SK-N-SH (cell line): ENCODE measurements around the gene TARBP1. TPM values are rescaled to one million over a fixed set of nuclear protein-coding genes. Genes with fewer than 3 reads are reported as not detected.
"Not testable (repeated sequence)": the region's sequence is repeated elsewhere in the genome, so short reads cannot be mapped to it uniquely, and the experiment has no call there.

Experiments
- CTCF ChIA-PET: fragments of 300-600, 350-600 bp; formaldehyde crosslinking; extraction: SDS; loops from one replicate; lab custom pipeline; 2021; lab: Yijun Ruan, JAX
- POLR2A ChIA-PET: fragments of 350-600 bp; sonication (Branson Sonifier 250); formaldehyde crosslinking; extraction: SDS; loops from one replicate; lab custom pipeline; 2020; ENCODE audit warnings: antibody characterized with exemption, inconsistent platforms; lab: Yijun Ruan, JAX
- DNase-seq: peaks from one replicate; pipeline ENCODE4 v3.0.0; 2012
- H2AFZ ChIP-seq: fragments of 200-600 bp; sonication (generic); 2 replicates; pipeline ENCODE4 v1.8.1; 2016; ENCODE audit warnings: antibody characterized with exemption, mild to moderate bottlenecking, low read depth
- H3F3A ChIP-seq: fragments of 200-600 bp; sonication (generic); replicated peaks from 2 replicates; pipeline ENCODE3; 2016; ENCODE audit warnings: antibody characterized with exemption, mild to moderate bottlenecking; ENCODE audit not compliant: insufficient read depth
- H3K27ac ChIP-seq, 2 experiments: fragments of 200-500 bp in 1 of 2; fragments of 200-600 bp in 1 of 2; sonication (Bioruptor generic) in 1 of 2; sonication (generic), shearing (Covaris generic) in 1 of 2; 2 replicates each; pipeline versions ENCODE4 v1.5.1 to v1.6.1; 2014 to 2016; ENCODE audit warnings: low read depth in 2 of 2, inconsistent platforms in 1 of 2, low read length in 1 of 2, mild to moderate bottlenecking in 1 of 2, mixed read lengths in 1 of 2
- H3K27me3 ChIP-seq: fragments of 200-600 bp; sonication (generic), shearing (Covaris generic); 2 replicates; pipeline ENCODE4 v1.6.1; 2016; ENCODE audit warnings: mixed run types; ENCODE audit not compliant: insufficient read depth
- H3K36me3 ChIP-seq, 2 experiments: fragments of 200-500 bp in 1 of 2; fragments of 200-600 bp in 1 of 2; sonication (Bioruptor generic) in 1 of 2; sonication (generic) in 1 of 2; replicated peaks in 1 of 2; 2 replicates each; pipeline versions ENCODE3 to v1.5.1; 2014 to 2016; ENCODE audit warnings: low read length in 1 of 2, mild to moderate bottlenecking in 1 of 2; ENCODE audit not compliant: insufficient read depth in 2 of 2, control insufficient read depth in 1 of 2
- H3K4me1 ChIP-seq, 2 experiments: fragments of 200-500 bp in 1 of 2; fragments of 200-600 bp in 1 of 2; sonication (Bioruptor generic) in 1 of 2; sonication (generic), shearing (Covaris generic) in 1 of 2; 2 replicates each; pipeline versions ENCODE4 v1.5.1 to v1.6.1; 2014 to 2016; ENCODE audit warnings: low read depth in 1 of 2, low read length in 1 of 2, mixed run types in 1 of 2; ENCODE audit not compliant: insufficient read depth in 2 of 2, control insufficient read depth in 1 of 2
- H3K4me2 ChIP-seq: fragments of 200-600 bp; sonication (generic), shearing (Covaris generic); 2 replicates; pipeline ENCODE4 v1.6.1; 2017; ENCODE audit warnings: mixed run types
- H3K4me3 ChIP-seq, 2 experiments: fragments of 200-500 bp in 1 of 2; fragments of 200-600 bp in 1 of 2; sonication (Bioruptor generic) in 1 of 2; sonication (generic), shearing (Covaris generic) in 1 of 2; 2 replicates each; pipeline versions ENCODE4 v1.5.1 to v1.8.1; 2014 to 2016; ENCODE audit warnings: low read depth in 2 of 2, inconsistent platforms in 1 of 2, low read length in 1 of 2, mild to moderate bottlenecking in 1 of 2, mixed read lengths in 1 of 2, moderate library complexity in 1 of 2
- H3K79me2 ChIP-seq: fragments of 200-600 bp; sonication (generic); 2 replicates; pipeline ENCODE4 v1.8.1; 2017; ENCODE audit warnings: mild to moderate bottlenecking; ENCODE audit not compliant: insufficient read depth
- H3K9ac ChIP-seq: fragments of 200-600 bp; sonication (generic); 2 replicates; pipeline ENCODE4 v1.6.1; 2017; ENCODE audit warnings: mixed run types
- H3K9me2 ChIP-seq: fragments of 200-600 bp; sonication (generic); 2 replicates; pipeline ENCODE4 v1.6.1; 2017; ENCODE audit warnings: mixed run types
- H3K9me3 ChIP-seq: fragments of 200-600 bp; sonication (generic); 2 replicates; pipeline ENCODE4 v1.6.1; 2017; ENCODE audit warnings: mixed run types, mild to moderate bottlenecking, moderate library complexity
- H4K20me1 ChIP-seq: fragments of 200-600 bp; sonication (generic); 2 replicates; pipeline ENCODE4 v1.6.1; 2017; ENCODE audit warnings: mild to moderate bottlenecking, mixed run types; ENCODE audit not compliant: insufficient read depth
- CHD2 ChIP-seq: fragments of 150-350 bp; IDR thresholded peaks from 2 replicates; pipeline ENCODE4 v1.6.1; 2018; ENCODE audit warnings: low read length; ENCODE audit not compliant: partially characterized antibody
- EP300 ChIP-seq, 2 experiments: IDR thresholded peaks; 2 replicates each; pipeline versions ENCODE4 v1.4.0 to v1.6.1; 2012; ENCODE audit warnings: borderline replicate concordance in 1 of 2, low read depth in 1 of 2, low read length in 1 of 2
- FOSL2 ChIP-seq: IDR thresholded peaks from 2 replicates; pipeline ENCODE4 v1.4.0; 2012; ENCODE audit warnings: low read depth, mild to moderate bottlenecking, moderate library complexity, borderline replicate concordance
- FOXM1 ChIP-seq: IDR thresholded peaks from 2 replicates; pipeline ENCODE4 v1.4.0; 2012; ENCODE audit warnings: low read depth, mild to moderate bottlenecking
- JUND ChIP-seq: IDR thresholded peaks from 2 replicates; pipeline ENCODE4 v1.4.0; 2012
- RAD21 ChIP-seq: IDR thresholded peaks from 2 replicates; pipeline ENCODE4 v1.6.1; 2012; ENCODE audit warnings: mild to moderate bottlenecking, low read length
- RXRA ChIP-seq: IDR thresholded peaks from 2 replicates; pipeline ENCODE4 v1.4.0; 2012; ENCODE audit warnings: low read depth, mild to moderate bottlenecking, borderline replicate concordance
- SMC3 ChIP-seq: IDR thresholded peaks from 2 replicates; pipeline ENCODE4 v1.6.1; 2012; ENCODE audit warnings: low read depth, low read length, improper control_type of control experiment
- YY1 ChIP-seq: IDR thresholded peaks from 2 replicates; pipeline ENCODE4 v1.4.0; 2012; ENCODE audit warnings: low read depth, mild to moderate bottlenecking
- WGBS: methylation state at CpG from one replicate; pipeline ENCODE4 v1.1.6; 2017; ENCODE audit warnings: low lambda C conversion rate; 5-methylcytosine and 5-hydroxymethylcytosine counted together
- polyA plus RNA-seq, 3 experiments: library from polyadenylated mRNA; depleted of rRNA; stranded (reverse); fragments of >200 nt; gene quantifications; 2 replicates each; pipeline ENCODE4 v1.2.3, GENCODE V29; 2012
- TF ChIP-seq, protein P1 (sequence below): IDR thresholded peaks from 2 replicates; pipeline ENCODE4 v1.6.1; 2012; ENCODE audit warnings: mild to moderate bottlenecking, low read depth, low read length, moderate library complexity
- TF ChIP-seq, protein P2 (sequence below): fragments of 150-350 bp; IDR thresholded peaks from 2 replicates; pipeline ENCODE4 v1.6.1; 2016; ENCODE audit warnings: mild to moderate bottlenecking, low read depth, low read length
- TF ChIP-seq, protein P3 (sequence below): fragments of 150-350 bp; IDR thresholded peaks from 2 replicates; pipeline ENCODE4 v1.6.1; 2017; ENCODE audit warnings: antibody characterized with exemption, low read length, low read depth, borderline replicate concordance

Gene TARBP1
- polyA plus RNA-seq, 1 of the 3 experiments (the other 2 are of a cell fraction), result 33.0 TPM

DNA sequence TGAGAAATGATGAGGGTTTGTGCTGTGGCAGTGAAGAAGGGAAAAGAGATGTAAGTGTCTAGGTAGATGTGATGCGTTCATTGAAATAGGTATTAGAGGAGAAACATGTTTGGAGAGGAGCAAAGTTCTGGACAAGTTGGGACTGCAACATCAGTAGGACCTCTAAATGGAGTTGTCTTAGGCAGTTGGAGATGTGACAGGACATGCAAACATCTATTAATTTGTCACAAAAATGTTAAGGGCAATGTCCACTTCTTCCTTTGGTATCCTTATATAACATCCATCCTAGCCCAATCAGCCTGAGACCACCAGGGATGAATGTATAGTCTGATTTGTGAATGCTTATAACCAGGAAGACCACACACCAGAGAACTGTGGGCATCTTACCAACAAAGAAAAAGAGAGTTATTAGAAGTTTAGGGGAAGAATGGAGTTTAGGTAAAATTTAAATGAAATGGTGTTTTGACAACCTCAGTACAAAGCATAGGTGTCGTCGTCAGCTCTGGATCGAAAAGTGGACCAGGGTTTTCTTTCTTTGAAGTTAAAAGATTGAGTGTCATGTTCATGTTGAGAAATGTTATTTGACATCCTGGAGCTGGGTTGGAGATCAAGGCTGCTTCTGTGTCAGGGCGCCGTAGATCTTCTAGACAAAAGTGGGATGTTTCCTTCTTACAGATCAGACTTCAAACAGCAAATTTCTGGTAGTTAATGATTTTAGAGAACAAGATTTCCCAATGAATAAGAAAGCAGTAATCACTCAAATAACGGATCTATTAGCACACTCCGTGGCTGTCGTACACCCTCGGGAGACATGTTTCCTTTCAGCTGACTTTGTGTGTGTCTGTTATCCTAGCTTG is 97.1 kb downstream of the TARBP1 start:
- no peak overlapping the region for H3K4me2 ChIP-seq
- DNase-seq, result no peak
- no peaks in the 10 kb centered on the region for H3K27me3 ChIP-seq
- H4K20me1 ChIP-seq, result no peaks in the 10 kb centered on the region
- H3K9ac ChIP-seq, result no peak overlapping the region
- H3K4me3 ChIP-seq, result no peak overlapping the region
- H2AFZ ChIP-seq, result no peak overlapping the region
- H3K79me2 ChIP-seq, result no peaks in the 10 kb centered on the region
- ChIA-PET CTCF (no interaction called here), POLR2A (interaction anchor here (1.0 kb wide), 1 partner anchor 711 kb away, joined by 3 read pairs; no protein-coding TSS in a partner anchor)
- H3K4me1 ChIP-seq, result no peaks in the 10 kb centered on the region
- TF ChIP-seq RAD21 (no peak), JUND (no peak), CHD2 (no peak), FOSL2 (no peak), SMC3 (no peak), YY1 (no peak), EP300 (IDR thresholded peaks at IDR 0.05; ENCODE audit: borderline replicate concordance in 1 of 2, low read depth in 1 of 2, low read length in 1 of 2) (no peak), FOXM1 (no peak), RXRA (no peak)
- TF ChIP-seq, protein P1, sequence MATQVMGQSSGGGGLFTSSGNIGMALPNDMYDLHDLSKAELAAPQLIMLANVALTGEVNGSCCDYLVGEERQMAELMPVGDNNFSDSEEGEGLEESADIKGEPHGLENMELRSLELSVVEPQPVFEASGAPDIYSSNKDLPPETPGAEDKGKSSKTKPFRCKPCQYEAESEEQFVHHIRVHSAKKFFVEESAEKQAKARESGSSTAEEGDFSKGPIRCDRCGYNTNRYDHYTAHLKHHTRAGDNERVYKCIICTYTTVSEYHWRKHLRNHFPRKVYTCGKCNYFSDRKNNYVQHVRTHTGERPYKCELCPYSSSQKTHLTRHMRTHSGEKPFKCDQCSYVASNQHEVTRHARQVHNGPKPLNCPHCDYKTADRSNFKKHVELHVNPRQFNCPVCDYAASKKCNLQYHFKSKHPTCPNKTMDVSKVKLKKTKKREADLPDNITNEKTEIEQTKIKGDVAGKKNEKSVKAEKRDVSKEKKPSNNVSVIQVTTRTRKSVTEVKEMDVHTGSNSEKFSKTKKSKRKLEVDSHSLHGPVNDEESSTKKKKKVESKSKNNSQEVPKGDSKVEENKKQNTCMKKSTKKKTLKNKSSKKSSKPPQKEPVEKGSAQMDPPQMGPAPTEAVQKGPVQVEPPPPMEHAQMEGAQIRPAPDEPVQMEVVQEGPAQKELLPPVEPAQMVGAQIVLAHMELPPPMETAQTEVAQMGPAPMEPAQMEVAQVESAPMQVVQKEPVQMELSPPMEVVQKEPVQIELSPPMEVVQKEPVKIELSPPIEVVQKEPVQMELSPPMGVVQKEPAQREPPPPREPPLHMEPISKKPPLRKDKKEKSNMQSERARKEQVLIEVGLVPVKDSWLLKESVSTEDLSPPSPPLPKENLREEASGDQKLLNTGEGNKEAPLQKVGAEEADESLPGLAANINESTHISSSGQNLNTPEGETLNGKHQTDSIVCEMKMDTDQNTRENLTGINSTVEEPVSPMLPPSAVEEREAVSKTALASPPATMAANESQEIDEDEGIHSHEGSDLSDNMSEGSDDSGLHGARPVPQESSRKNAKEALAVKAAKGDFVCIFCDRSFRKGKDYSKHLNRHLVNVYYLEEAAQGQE, result no peak
- TF ChIP-seq, protein P2, sequence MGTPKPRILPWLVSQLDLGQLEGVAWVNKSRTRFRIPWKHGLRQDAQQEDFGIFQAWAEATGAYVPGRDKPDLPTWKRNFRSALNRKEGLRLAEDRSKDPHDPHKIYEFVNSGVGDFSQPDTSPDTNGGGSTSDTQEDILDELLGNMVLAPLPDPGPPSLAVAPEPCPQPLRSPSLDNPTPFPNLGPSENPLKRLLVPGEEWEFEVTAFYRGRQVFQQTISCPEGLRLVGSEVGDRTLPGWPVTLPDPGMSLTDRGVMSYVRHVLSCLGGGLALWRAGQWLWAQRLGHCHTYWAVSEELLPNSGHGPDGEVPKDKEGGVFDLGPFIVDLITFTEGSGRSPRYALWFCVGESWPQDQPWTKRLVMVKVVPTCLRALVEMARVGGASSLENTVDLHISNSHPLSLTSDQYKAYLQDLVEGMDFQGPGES, result no peak
- TF ChIP-seq, protein P3, sequence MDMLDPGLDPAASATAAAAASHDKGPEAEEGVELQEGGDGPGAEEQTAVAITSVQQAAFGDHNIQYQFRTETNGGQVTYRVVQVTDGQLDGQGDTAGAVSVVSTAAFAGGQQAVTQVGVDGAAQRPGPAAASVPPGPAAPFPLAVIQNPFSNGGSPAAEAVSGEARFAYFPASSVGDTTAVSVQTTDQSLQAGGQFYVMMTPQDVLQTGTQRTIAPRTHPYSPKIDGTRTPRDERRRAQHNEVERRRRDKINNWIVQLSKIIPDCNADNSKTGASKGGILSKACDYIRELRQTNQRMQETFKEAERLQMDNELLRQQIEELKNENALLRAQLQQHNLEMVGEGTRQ, result no peak
- WGBS, result 96% methylated on average over 10 of the region's 10 CpGs
- H3F3A ChIP-seq, result peaks cover 5% of the 10 kb centered on the region
- H3K27ac ChIP-seq, result no peak overlapping the region
- H3K9me3 ChIP-seq, result no peaks in the 10 kb centered on the region
- no peaks in the 10 kb centered on the region for H3K9me2 ChIP-seq
- H3K36me3 ChIP-seq, result peaks cover 30 to 46% of the 10 kb centered on the region in 2 experiments

DNA sequence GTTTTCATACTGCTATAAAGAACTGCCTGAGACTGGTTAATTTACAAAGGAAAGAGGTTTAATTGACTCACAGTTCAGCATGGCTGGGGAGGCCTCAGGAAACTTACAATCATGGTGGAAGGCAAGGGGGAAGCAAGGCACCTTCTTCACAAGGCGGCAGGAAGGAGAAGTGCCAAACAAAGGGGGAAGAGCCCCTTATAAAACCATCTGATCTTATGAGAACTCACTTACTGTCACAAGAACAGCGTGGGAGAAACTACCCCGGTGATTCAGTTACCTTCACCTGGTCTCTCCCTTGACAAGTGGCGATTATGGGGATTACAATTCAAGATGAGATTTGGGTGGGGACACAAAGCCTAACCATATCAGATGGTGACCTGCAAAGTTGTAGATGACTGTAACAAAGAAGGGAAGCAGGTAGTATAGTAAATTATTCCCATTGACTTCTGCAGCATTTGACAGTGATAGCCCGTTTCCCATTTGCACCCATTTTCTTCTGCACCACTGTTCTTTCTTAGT is 99.3 kb downstream of the TARBP1 start:
- Histone ChIP-seq H3K36me3 (peaks cover 36 to 56% of the 10 kb centered on the region in 2 experiments), H3K79me2 (peaks cover 13% of the 10 kb centered on the region; the same call in 1 of the 2 replicates)
- H3K27ac ChIP-seq, H2AFZ ChIP-seq, H3F3A ChIP-seq, H3K4me1 ChIP-seq, H3K9me3 ChIP-seq, H3K9ac ChIP-seq, CTCF ChIA-PET, DNase-seq, H3K9me2 ChIP-seq, H3K4me2 ChIP-seq, H3K4me3 ChIP-seq, H3K27me3 ChIP-seq, POLR2A ChIA-PET, H4K20me1 ChIP-seq: not testable (repeated sequence)
- 100% methylated on average over 5 of the region's 5 CpGs for WGBS
